Thyroid gland (tissue), 4 donors: ENCODE measurements around the gene DHH. TPM values are rescaled to one million over a fixed set of nuclear protein-coding genes. Genes with fewer than 3 reads are reported as not detected.

Experiments
- DNase-seq, 2 donors: peaks; one replicate each; pipeline ENCODE4 v3.0.0-alpha.2; 2019
- H3K27ac ChIP-seq, 3 donors: fragments of 200-600 bp; sonication (generic); 1 replicate in 2 of 3; 2 replicates in 1 of 3; pipeline ENCODE4 v1.5.1; 2016 to 2019; ENCODE audit warnings: mild to moderate bottlenecking in 1 of 3, moderate library complexity in 1 of 3
- H3K27me3 ChIP-seq: fragments of 200-600 bp; sonication (generic); one replicate; pipeline ENCODE4 v1.5.1; 2019
- H3K36me3 ChIP-seq, 2 donors: fragments of 200-600 bp; sonication (generic); one replicate each; pipeline ENCODE4 v1.5.1; 2016 to 2019
- H3K4me1 ChIP-seq, 2 donors: fragments of 200-600 bp; sonication (generic); one replicate each; pipeline ENCODE4 v1.5.1; 2017 to 2019
- H3K4me3 ChIP-seq, 3 donors: fragments of 200-600 bp; sonication (generic); replicated peaks in 1 of 3; 1 replicate in 2 of 3; 2 replicates in 1 of 3; pipeline ENCODE4 v1.5.1; 2016; ENCODE audit warnings: mild to moderate bottlenecking in 1 of 3
- H3K9me3 ChIP-seq: fragments of 200-600 bp; sonication (generic); one replicate; pipeline ENCODE4 v1.5.1; 2017
- CTCF ChIP-seq, 6 experiments: fragments of 200-600 bp in 3 of 6; fragments of 450-650 bp in 3 of 6; sonication (generic) in 3 of 6; IDR thresholded peaks; one replicate each; pipeline ENCODE4 v1.5.1; 2016 to 2019; ENCODE audit warnings: antibody characterized with exemption in 6 of 6, mild to moderate bottlenecking in 2 of 6, inconsistent platforms in 1 of 6, moderate library complexity in 1 of 6
- POLR2A ChIP-seq, 2 donors: fragments of 450-650 bp; IDR thresholded peaks; one replicate each; pipeline ENCODE4 v1.6.1; 2017; ENCODE audit warnings: antibody characterized with exemption in 2 of 2, mild to moderate bottlenecking in 2 of 2, moderate library complexity in 1 of 2
- WGBS, 2 donors: methylation state at CpG; one replicate each; pipeline ENCODE4 v1.1.5; 2017; 5-methylcytosine and 5-hydroxymethylcytosine counted together
- intact Hi-C: fragments of 100-400 bp; cut with DNase I; formaldehyde crosslinking; loops from one replicate; pipeline ENCODE4 v1.15.1; 2023
- total RNA-seq, 4 donors: library from RNA; depleted of rRNA; stranded (reverse); fragments of >200 nt; gene quantifications; one replicate each; pipeline ENCODE4 v1.2.3, GENCODE V29; 2016

The DHH gene
- total RNA-seq, 4 donors from 2014 or later = 0.17 to 0.94 (median 0.44) TPM

DNA sequence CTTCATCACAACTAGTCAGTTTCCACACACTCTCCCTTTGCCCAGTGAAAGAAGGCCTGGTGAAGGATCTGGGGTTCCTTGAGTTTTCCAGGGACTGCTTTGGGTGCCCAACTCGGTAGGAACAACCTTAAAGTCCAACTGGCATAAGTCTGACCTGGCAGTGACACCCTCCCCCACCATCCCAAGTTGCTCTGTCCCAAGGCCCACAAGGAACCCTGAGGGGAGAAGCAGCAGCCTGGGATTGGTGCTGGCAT, 35.6 kb downstream of the DHH start:
- Histone ChIP-seq H3K27ac (peak overlapping the region in 2 of 3 donors; percentile 96 to 97), H3K4me3 (peak overlapping the region; percentile 75 to 98 (median 94)), H3K36me3 (peaks cover 6 to 8% of the 10 kb centered on the region in 2 donors), H3K27me3 (no peaks in the 10 kb centered on the region), H3K9me3 (no peaks in the 10 kb centered on the region), H3K4me1 (peaks cover 37 to 42% of the 10 kb centered on the region in 2 donors)
- WGBS, 2 donors = 0% methylated on average over 1 of the region's 1 CpG
- TF ChIP-seq CTCF (IDR thresholded peaks at IDR 0.05) (no peak), POLR2A (IDR thresholded peaks at IDR 0.05) (no peak)
- no peak for DNase-seq
- intact Hi-C loops = no loop called here

- Histone ChIP-seq H3K36me3 (peaks cover 11 to 13% of the 10 kb centered on the region in 2 donors), H3K9me3 (no peaks in the 10 kb centered on the region), H3K4me1 (peaks cover 37 to 42% of the 10 kb centered on the region in 2 donors), H3K27me3 (no peaks in the 10 kb centered on the region), H3K27ac (peak overlapping the region in 2 of 3 donors; percentile 96 to 97), H3K4me3 (peak overlapping the region; percentile 75 to 98 (median 94))
- no peak for DNase-seq
- no peak for TF ChIP-seq CTCF (IDR thresholded peaks at IDR 0.05)
- no peak for TF ChIP-seq POLR2A (IDR thresholded peaks at IDR 0.05)
- 3 to 5% methylated on average over 4 of the region's 5 CpGs for WGBS, 2 donors
- intact Hi-C loops = no loop called here
These were observed 36.1 kb downstream of the DHH start for GRCh38 chr12:49058366-49059044.

DNA sequence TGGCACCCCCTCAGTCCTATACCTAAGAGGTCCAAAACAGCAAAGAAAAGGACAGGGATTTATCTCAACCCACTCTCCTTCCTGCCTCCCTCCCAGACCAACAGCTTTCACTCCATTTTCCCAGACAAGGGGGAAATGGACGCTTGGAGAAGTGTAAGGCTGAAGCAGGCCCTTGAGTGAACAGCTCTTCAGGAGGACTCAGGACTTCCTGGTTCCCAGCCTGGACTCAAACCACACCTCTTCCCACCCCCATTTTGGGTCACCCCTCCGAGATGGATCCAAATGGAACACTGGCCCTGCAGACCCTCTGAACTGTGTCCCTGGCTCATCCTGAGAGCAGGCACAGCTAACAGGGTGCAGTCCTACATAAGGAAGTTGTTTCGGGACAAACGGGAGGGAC, 36.7 kb downstream of the DHH start:
- Histone ChIP-seq H3K9me3 (no peaks in the 10 kb centered on the region), H3K27me3 (no peaks in the 10 kb centered on the region), H3K4me1 (peaks cover 37 to 42% of the 10 kb centered on the region in 2 donors), H3K27ac (peak overlapping the region in 1 of 3 donors; percentile 96), H3K4me3 (peak overlapping the region in 2 of 3 donors; percentile 26 to 94), H3K36me3 (peaks cover 17 to 19% of the 10 kb centered on the region in 2 donors)
- WGBS, 2 donors = 0 to 4% methylated on average over 4 of the region's 4 CpGs
- DNase-seq = peak in 1 of 2 donors; percentile 23
- TF ChIP-seq POLR2A (IDR thresholded peaks at IDR 0.05) = no peak
- TF ChIP-seq CTCF (IDR thresholded peaks at IDR 0.05) = no peak
- intact Hi-C loops = no loop called here

GRCh38 chr12:49055978-49056754, 38.4 kb downstream of the DHH start:
- intact Hi-C loops = no loop called here
- Histone ChIP-seq H3K27me3 (no peaks in the 10 kb centered on the region), H3K9me3 (no peaks in the 10 kb centered on the region), H3K4me1 (peaks cover 34 to 37% of the 10 kb centered on the region in 2 donors), H3K4me3 (peak overlapping the region in 1 of 3 donors; percentile 94), H3K27ac (peak overlapping the region in 1 of 3 donors; percentile 15), H3K36me3 (peaks cover 33 to 36% of the 10 kb centered on the region in 2 donors)
- 55 to 57% methylated on average over 7 of the region's 7 CpGs for WGBS, 2 donors
- no peak for TF ChIP-seq CTCF (IDR thresholded peaks at IDR 0.05)
- TF ChIP-seq POLR2A (IDR thresholded peaks at IDR 0.05) = peak in 1 of 2 donors; percentile 9
- peak; percentile 43 to 46 for DNase-seq

GRCh38 chr12:49055092-49055491, 39.5 kb downstream of the DHH start:
- Histone ChIP-seq H3K4me3 (no peak overlapping the region), H3K9me3 (no peaks in the 10 kb centered on the region), H3K4me1 (peaks cover 33 to 36% of the 10 kb centered on the region in 2 donors), H3K27ac (no peak overlapping the region), H3K36me3 (peaks cover 43 to 47% of the 10 kb centered on the region in 2 donors), H3K27me3 (no peaks in the 10 kb centered on the region)
- TF ChIP-seq POLR2A (IDR thresholded peaks at IDR 0.05) (no peak), CTCF (IDR thresholded peaks at IDR 0.05) (no peak)
- 86 to 91% methylated on average over 4 of the region's 4 CpGs for WGBS, 2 donors
- intact Hi-C loops = no loop called here
- no peak for DNase-seq
